Loucy (cell line): ENCODE measurements around the gene PRKN.

ENCODE experiments used
- CTCF ChIP-seq: fragments of 200-600 bp; sonication (generic); conservative IDR thresholded peaks from 2 replicates; pipeline ENCODE4 v1.5.1; 2014; ENCODE audit warnings: mild to moderate bottlenecking, antibody characterized with exemption, low read length
- EZH2phosphoT487 ChIP-seq: fragments of 200-600 bp; IDR thresholded peaks from 2 replicates; pipeline ENCODE4 v1.6.1; 2018; ENCODE audit warnings: antibody characterized with exemption, mild to moderate bottlenecking, moderate library complexity, borderline replicate concordance

- no peak for TF ChIP-seq CTCF
- no peak for TF ChIP-seq EZH2phosphoT487
Observed at GRCh38 chr6:161847628-161848027, 879.9 kb downstream of the PRKN start.
